ENCODE results near the gene ARHGEF16. TPM values are rescaled to one million over a fixed set of nuclear protein-coding genes. Genes with fewer than 3 reads are reported as not detected.

ARHGEF16 gene
- total RNA-seq, 1 experiment from 2014 or later = 10.1 TPM

GRCh38 chr1:3461934-3462275 lies 7.4 kb downstream of the ARHGEF16 start:
- Histone ChIP-seq H3K4me1 (ENCODE audit: control insufficient read depth, insufficient read depth, low read length) (0 out of 2 replicates have a peak, but pooled peaks cover 4% of the 10 kb centered on the region), H3K36me3 (ENCODE audit: control insufficient read depth, insufficient read depth, low read length) (no peaks in the 10 kb centered on the region), H3K4me3 (ENCODE audit: low read depth in 2 of 2, low read length in 2 of 2) (no peak overlapping the region), H3K9me3 (ENCODE audit: control insufficient read depth, insufficient read depth, low read depth, low read length) (no peaks in the 10 kb centered on the region), H3K27me3 (ENCODE audit: control insufficient read depth, insufficient read depth, low read length) (no peaks in the 10 kb centered on the region), H3K27ac (ENCODE audit: low read length) (no peak overlapping the region)
- no peak for TF ChIP-seq REST (IDR thresholded peaks at IDR 0.05; ENCODE audit: insufficient read depth in 1 of 2, low read depth in 2 of 2, low read length in 1 of 2)
- in situ Hi-C loops (cut with HindIII; ENCODE audit: low pct_unique_long_range_greater_than_20kb, low sequenced_read_pairs) = no loop called here
- intact Hi-C loops (cut with micrococcal nuclease; ENCODE audit: unreplicated experiment) = no loop called here
- ATAC-seq (no peak), DNase-seq (ENCODE audit: low read depth, low spot score) (no peak)
- ChIA-PET POLR2A (no interaction called here), CTCF (no interaction called here)
- no TSS peak for BruUV-seq (replicated peaks)

- CTCF ChIA-PET = no interaction called here
- POLR2A ChIA-PET = no interaction called here
These were observed 8.0 kb downstream of the ARHGEF16 start for GRCh38 chr1:3462356-3463012.

More at GRCh38 chr1:3462356-3463012, 8.0 kb downstream of the ARHGEF16 start:
- DNase-seq (ENCODE audit: low read depth, low spot score) (no peak), ATAC-seq (no peak)
- Histone ChIP-seq H3K27me3 (ENCODE audit: control insufficient read depth, insufficient read depth, low read length) (no peaks in the 10 kb centered on the region), H3K27ac (ENCODE audit: low read length) (no peak overlapping the region), H3K9me3 (ENCODE audit: control insufficient read depth, insufficient read depth, low read depth, low read length) (no peaks in the 10 kb centered on the region), H3K4me1 (ENCODE audit: control insufficient read depth, insufficient read depth, low read length) (0 out of 2 replicates have a peak, but pooled peaks cover 4% of the 10 kb centered on the region), H3K4me3 (ENCODE audit: low read depth in 2 of 2, low read length in 2 of 2) (no peak overlapping the region), H3K36me3 (ENCODE audit: control insufficient read depth, insufficient read depth, low read length) (no peaks in the 10 kb centered on the region)
- no TSS peak for BruUV-seq (replicated peaks)
- in situ Hi-C loops (cut with HindIII; ENCODE audit: low pct_unique_long_range_greater_than_20kb, low sequenced_read_pairs) = no loop called here
- intact Hi-C loops (cut with micrococcal nuclease; ENCODE audit: unreplicated experiment) = no loop called here
- TF ChIP-seq SIN3A (IDR thresholded peaks at IDR 0.05; ENCODE audit: borderline replicate concordance, insufficient read depth, low read depth, low read length) (no peak), REST (IDR thresholded peaks at IDR 0.05; ENCODE audit: insufficient read depth in 1 of 2, low read depth in 2 of 2, low read length in 1 of 2) (no peak), POLR2AphosphoS5 (IDR thresholded peaks at IDR 0.05; ENCODE audit: low read depth, low read length) (no peak), CTCF (IDR thresholded peaks at IDR 0.05) (no peak), TCF7L2 (IDR thresholded peaks at IDR 0.05; ENCODE audit: low read depth, low read length) (no peak)
